Measurements from ENCODE around the gene TST. TPM values are rescaled to one million over a fixed set of nuclear protein-coding genes. Genes with fewer than 3 reads are reported as not detected.
A peak's percentile ranks its signal among the peaks of the same experiment; 100 is the strongest.

TST gene
- total and polyA plus RNA-seq, 9 of the 15 experiments (the other 6 are each of a cell fraction or from before 2014, with no cell fraction given), result 1.4 to 26.9 (median 12.4) TPM

DNA sequence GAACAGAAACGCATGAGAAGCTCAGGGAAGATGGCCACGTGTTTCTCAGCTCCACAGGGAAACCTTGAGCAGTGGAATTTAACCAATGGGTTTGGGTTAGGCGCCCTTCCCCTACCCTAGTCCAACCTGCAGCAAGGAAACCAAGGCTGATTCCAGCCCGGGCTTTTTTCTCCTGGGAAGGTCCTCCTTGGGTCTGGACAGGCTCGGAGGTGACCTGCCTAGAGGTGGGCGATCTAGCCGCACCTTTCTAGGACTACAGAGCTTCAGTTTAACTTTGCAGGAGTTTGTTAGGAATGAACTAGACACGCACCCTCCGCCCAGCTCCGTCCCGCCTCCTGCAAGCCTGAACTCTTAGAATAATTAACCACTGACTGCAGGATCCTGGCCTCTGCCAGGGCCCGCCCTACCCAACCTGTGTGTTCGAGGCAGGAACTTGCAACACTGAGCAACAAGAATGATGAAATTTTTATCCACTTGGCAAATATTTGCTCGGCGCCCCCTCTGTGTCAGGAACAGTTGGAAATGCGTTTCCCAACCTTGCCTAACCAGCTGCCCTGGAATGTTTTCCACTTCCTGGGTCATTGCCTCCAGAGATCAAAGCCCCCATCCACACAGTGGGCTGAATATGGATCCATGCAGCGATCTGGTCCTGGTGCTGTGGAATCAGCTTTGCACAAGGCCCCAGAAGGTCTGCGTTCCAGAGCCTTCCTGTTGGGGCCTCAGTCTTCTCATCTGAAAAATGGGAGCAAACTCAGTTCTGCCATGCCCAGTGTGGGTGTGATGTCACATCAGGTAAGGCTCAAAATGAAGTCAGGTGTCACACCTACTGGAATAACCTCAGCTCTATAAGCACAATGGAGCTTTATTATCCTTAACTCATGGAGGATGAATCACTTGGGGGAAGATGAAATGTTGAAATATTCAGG lies 13.6 kb upstream of the TST start (continued):
- TF ChIP-seq ZNF407 (IDR thresholded peaks at IDR 0.05; ENCODE audit: low read depth) (no peak), ZNF316 (IDR thresholded peaks at IDR 0.05) (no peak), SNRNP70 (optimal IDR thresholded peaks at IDR 0.05; ENCODE audit: low read depth, low read length) (no peak), RBFOX2 (IDR thresholded peaks at IDR 0.05; ENCODE audit: low read depth, low read length) (no peak), CEBPG (CRISPR knock-in tag; IDR thresholded peaks at IDR 0.05) (no peak), CEBPG (tag; conservative IDR thresholded peaks at IDR 0.05 in 1 of 2, IDR thresholded peaks at IDR 0.05 in 1 of 2) (peak in 1 of 2 experiments; percentile 46; a peak in 1 of 4 replicates), ADNP (tag; IDR thresholded peaks at IDR 0.05) (peak; percentile 66), MTF1 (CRISPR knock-in tag; IDR thresholded peaks at IDR 0.05; ENCODE audit: borderline replicate concordance) (no peak), FOXM1 (IDR thresholded peaks at IDR 0.05; ENCODE audit: low read depth) (no peak), FOXM1 (CRISPR knock-in tag; IDR thresholded peaks at IDR 0.05; ENCODE audit: low read depth) (no peak)
- TF ChIP-seq, protein P1, sequence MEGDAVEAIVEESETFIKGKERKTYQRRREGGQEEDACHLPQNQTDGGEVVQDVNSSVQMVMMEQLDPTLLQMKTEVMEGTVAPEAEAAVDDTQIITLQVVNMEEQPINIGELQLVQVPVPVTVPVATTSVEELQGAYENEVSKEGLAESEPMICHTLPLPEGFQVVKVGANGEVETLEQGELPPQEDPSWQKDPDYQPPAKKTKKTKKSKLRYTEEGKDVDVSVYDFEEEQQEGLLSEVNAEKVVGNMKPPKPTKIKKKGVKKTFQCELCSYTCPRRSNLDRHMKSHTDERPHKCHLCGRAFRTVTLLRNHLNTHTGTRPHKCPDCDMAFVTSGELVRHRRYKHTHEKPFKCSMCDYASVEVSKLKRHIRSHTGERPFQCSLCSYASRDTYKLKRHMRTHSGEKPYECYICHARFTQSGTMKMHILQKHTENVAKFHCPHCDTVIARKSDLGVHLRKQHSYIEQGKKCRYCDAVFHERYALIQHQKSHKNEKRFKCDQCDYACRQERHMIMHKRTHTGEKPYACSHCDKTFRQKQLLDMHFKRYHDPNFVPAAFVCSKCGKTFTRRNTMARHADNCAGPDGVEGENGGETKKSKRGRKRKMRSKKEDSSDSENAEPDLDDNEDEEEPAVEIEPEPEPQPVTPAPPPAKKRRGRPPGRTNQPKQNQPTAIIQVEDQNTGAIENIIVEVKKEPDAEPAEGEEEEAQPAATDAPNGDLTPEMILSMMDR (IDR thresholded peaks at IDR 0.05 in 2 of 3, conservative IDR thresholded peaks at IDR 0.05 in 1 of 3; ENCODE audit: insufficient read depth in 2 of 3, low read depth in 1 of 3, low read length in 3 of 3), result no peak
- TF ChIP-seq, protein P2, sequence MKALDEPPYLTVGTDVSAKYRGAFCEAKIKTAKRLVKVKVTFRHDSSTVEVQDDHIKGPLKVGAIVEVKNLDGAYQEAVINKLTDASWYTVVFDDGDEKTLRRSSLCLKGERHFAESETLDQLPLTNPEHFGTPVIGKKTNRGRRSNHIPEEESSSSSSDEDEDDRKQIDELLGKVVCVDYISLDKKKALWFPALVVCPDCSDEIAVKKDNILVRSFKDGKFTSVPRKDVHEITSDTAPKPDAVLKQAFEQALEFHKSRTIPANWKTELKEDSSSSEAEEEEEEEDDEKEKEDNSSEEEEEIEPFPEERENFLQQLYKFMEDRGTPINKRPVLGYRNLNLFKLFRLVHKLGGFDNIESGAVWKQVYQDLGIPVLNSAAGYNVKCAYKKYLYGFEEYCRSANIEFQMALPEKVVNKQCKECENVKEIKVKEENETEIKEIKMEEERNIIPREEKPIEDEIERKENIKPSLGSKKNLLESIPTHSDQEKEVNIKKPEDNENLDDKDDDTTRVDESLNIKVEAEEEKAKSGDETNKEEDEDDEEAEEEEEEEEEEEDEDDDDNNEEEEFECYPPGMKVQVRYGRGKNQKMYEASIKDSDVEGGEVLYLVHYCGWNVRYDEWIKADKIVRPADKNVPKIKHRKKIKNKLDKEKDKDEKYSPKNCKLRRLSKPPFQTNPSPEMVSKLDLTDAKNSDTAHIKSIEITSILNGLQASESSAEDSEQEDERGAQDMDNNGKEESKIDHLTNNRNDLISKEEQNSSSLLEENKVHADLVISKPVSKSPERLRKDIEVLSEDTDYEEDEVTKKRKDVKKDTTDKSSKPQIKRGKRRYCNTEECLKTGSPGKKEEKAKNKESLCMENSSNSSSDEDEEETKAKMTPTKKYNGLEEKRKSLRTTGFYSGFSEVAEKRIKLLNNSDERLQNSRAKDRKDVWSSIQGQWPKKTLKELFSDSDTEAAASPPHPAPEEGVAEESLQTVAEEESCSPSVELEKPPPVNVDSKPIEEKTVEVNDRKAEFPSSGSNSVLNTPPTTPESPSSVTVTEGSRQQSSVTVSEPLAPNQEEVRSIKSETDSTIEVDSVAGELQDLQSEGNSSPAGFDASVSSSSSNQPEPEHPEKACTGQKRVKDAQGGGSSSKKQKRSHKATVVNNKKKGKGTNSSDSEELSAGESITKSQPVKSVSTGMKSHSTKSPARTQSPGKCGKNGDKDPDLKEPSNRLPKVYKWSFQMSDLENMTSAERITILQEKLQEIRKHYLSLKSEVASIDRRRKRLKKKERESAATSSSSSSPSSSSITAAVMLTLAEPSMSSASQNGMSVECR (CRISPR knock-in tag; IDR thresholded peaks at IDR 0.05), result no peak

Measured in K562 (cell line).